Lower leg skin (tissue), 4 donors: ENCODE results near the gene PLCXD1. TPM values are rescaled to one million over a fixed set of nuclear protein-coding genes. Genes with fewer than 3 reads are reported as not detected.

Experiments
- DNase-seq, 2 donors: peaks; one replicate each; pipeline ENCODE4 v3.0.0-alpha.2; 2019; ENCODE audit warnings: low spot score in 2 of 2
- H3K4me3 ChIP-seq: fragments of 200-600 bp; sonication (generic); 2 replicates; pipeline ENCODE4 v1.5.1; 2017; ENCODE audit warnings: mild to moderate bottlenecking, low read depth; ENCODE audit not compliant: poor library complexity, severe bottlenecking
- CTCF ChIP-seq, 3 donors: fragments of 450-650 bp; IDR thresholded peaks; one replicate each; pipeline ENCODE4 v1.5.1; 2016; ENCODE audit warnings: antibody characterized with exemption in 3 of 3, mild to moderate bottlenecking in 3 of 3, moderate library complexity in 2 of 3
- POLR2A ChIP-seq, 2 donors: fragments of 450-650 bp; IDR thresholded peaks; one replicate each; pipeline ENCODE4 v1.6.1; 2016 to 2017; ENCODE audit warnings: antibody characterized with exemption in 2 of 2, mild to moderate bottlenecking in 1 of 2, moderate library complexity in 1 of 2
- WGBS, 2 donors: methylation state at CpG; one replicate each; pipeline ENCODE4 v1.1.5; 2018; 5-methylcytosine and 5-hydroxymethylcytosine counted together
- intact Hi-C: fragments of 100-400 bp; cut with DNase I; formaldehyde crosslinking; loops from one replicate; pipeline ENCODE4 v1.15.0; 2023; ENCODE audit warnings: low total_unique reads
- total RNA-seq, 4 donors: library from RNA; depleted of rRNA; stranded (reverse); fragments of >200 nt; gene quantifications; one replicate each; pipeline ENCODE4 v1.1.0, GENCODE V29; 2016

The PLCXD1 gene
- total RNA-seq, 4 donors from 2014 or later, result 64.1 to 111 (median 71.9) TPM

GRCh38 chrX:333611-334311 is 52.6 kb downstream of the PLCXD1 start:
- TF ChIP-seq POLR2A (IDR thresholded peaks at IDR 0.05) (no peak), CTCF (IDR thresholded peaks at IDR 0.05) (no peak)
- intact Hi-C loops, result no loop called here
- no peak overlapping the region for H3K4me3 ChIP-seq
- 93 to 95% methylated on average over 39 to 51 of the region's 51 CpGs for WGBS, 2 donors
- DNase-seq, result no peak

GRCh38 chrX:334331-334891 is 53.2 kb downstream of the PLCXD1 start:
- 91 to 96% methylated on average over 44 to 53 of the region's 53 CpGs for WGBS, 2 donors
- intact Hi-C loops, result no loop called here
- DNase-seq, result no peak
- H3K4me3 ChIP-seq, result no peak overlapping the region
- no peak for TF ChIP-seq POLR2A (IDR thresholded peaks at IDR 0.05)
- no peak for TF ChIP-seq CTCF (IDR thresholded peaks at IDR 0.05)

GRCh38 chrX:334971-335757 is 54.0 kb downstream of the PLCXD1 start:
- 96% methylated on average over 45 to 47 of the region's 47 CpGs for WGBS, 2 donors
- TF ChIP-seq POLR2A (IDR thresholded peaks at IDR 0.05) (no peak), CTCF (IDR thresholded peaks at IDR 0.05) (no peak)
- intact Hi-C loops, result no loop called here
- no peak for DNase-seq
- H3K4me3 ChIP-seq, result no peak overlapping the region

- DNase-seq, result no peak
- TF ChIP-seq CTCF (IDR thresholded peaks at IDR 0.05) (no peak), POLR2A (IDR thresholded peaks at IDR 0.05) (no peak)
- WGBS, 2 donors, result 97 to 99% methylated on average over 17 of the region's 17 CpGs
- intact Hi-C loops, result no loop called here
- H3K4me3 ChIP-seq, result no peak overlapping the region
These were observed 54.6 kb downstream of the PLCXD1 start for GRCh38 chrX:335758-336155.

GRCh38 chrX:336227-336626 is 55.0 kb downstream of the PLCXD1 start:
- intact Hi-C loops, result no loop called here
- TF ChIP-seq POLR2A (IDR thresholded peaks at IDR 0.05) (no peak), CTCF (IDR thresholded peaks at IDR 0.05) (no peak)
- WGBS, 2 donors, result 90 to 91% methylated on average over 21 of the region's 21 CpGs
- no peak for DNase-seq
- H3K4me3 ChIP-seq, result no peak overlapping the region
